K562 (cell line): ENCODE data around the gene SNUPN. TPM values are rescaled to one million over a fixed set of nuclear protein-coding genes. Genes with fewer than 3 reads are reported as not detected.

Experiments
- CBFA2T3 ChIP-seq: fragments of 450-650 bp; IDR thresholded peaks from 2 replicates; pipeline ENCODE4 v1.6.1; 2017
- E2F6 ChIP-seq, 2 experiments: IDR thresholded peaks; 2 replicates each; pipeline ENCODE4 v1.6.1; 2011; ENCODE audit warnings: borderline replicate concordance in 1 of 2, control low read depth in 1 of 2, low read depth in 1 of 2, low read length in 1 of 2, mild to moderate bottlenecking in 1 of 2, mixed read lengths in 1 of 2, moderate library complexity in 1 of 2; ENCODE audit not compliant: insufficient read depth in 1 of 2, insufficient read length in 1 of 2, poor library complexity in 1 of 2, severe bottlenecking in 1 of 2; ENCODE audit errors: extremely low read depth in 1 of 2
- IRF9 ChIP-seq: fragments of 450-650 bp; IDR thresholded peaks from 2 replicates; pipeline ENCODE4 v1.6.1; 2016; ENCODE audit warnings: missing biosample characterization, missing genetic modification characterization
- POLR3A ChIP-seq: IDR thresholded peaks from 2 replicates; pipeline ENCODE4 v1.6.1; 2011; ENCODE audit warnings: borderline replicate concordance, mild to moderate bottlenecking, moderate library complexity; ENCODE audit not compliant: insufficient read length, insufficient read depth; ENCODE audit errors: extremely low read depth
- RNF219 ChIP-seq: fragments of 250-450 bp; sonication (Bioruptor Pico); IDR thresholded peaks from 2 replicates; pipeline ENCODE4 v1.5.0; 2022; ENCODE audit warnings: mild to moderate bottlenecking
- RREB1 ChIP-seq: fragments of 250-450 bp; sonication (Bioruptor Pico); IDR thresholded peaks from 2 replicates; pipeline ENCODE4 v1.4.0; 2020
- SIX5 ChIP-seq, 2 experiments: IDR thresholded peaks; 2 replicates each; pipeline ENCODE4 v1.6.1; 2011; ENCODE audit warnings: low read length in 2 of 2, borderline replicate concordance in 1 of 2, low read depth in 1 of 2, mild to moderate bottlenecking in 1 of 2, moderate library complexity in 1 of 2; ENCODE audit not compliant: insufficient read depth in 1 of 2
- SP2 ChIP-seq: IDR thresholded peaks from 2 replicates; pipeline ENCODE4 v1.6.1; 2011; ENCODE audit warnings: mild to moderate bottlenecking, low read depth, low read length, moderate library complexity; ENCODE audit not compliant: poor library complexity, severe bottlenecking; ENCODE audit errors: extremely low read depth
- SRSF3 ChIP-seq: fragments of 200-400 bp; formaldehyde crosslinking; IDR thresholded peaks from 2 replicates; pipeline ENCODE4 v1.6.1; 2016; ENCODE audit warnings: mild to moderate bottlenecking, low read length, moderate library complexity; ENCODE audit not compliant: insufficient read depth
- U2AF2 ChIP-seq: fragments of 200-400 bp; formaldehyde crosslinking; optimal IDR thresholded peaks from 2 replicates; pipeline ENCODE3; 2017; ENCODE audit warnings: low read depth, mild to moderate bottlenecking, low read length
- ZBTB2 ChIP-seq: fragments of 450-650 bp; IDR thresholded peaks from 2 replicates; pipeline ENCODE4 v1.6.1; 2016; ENCODE audit warnings: antibody characterized with exemption
- polyA plus RNA-seq, 8 experiments: library from polyadenylated mRNA; depleted of rRNA in 4 of 8; stranded (reverse) in 5 of 8; unstranded in 3 of 8; fragments of >200 nt; fragmentation: Nextera tagmentation in 2 of 8; fragmentation: Illumina TruSeq in 1 of 8; extraction: Ambion mirVana in 2 of 8; extraction: Trizol in 1 of 8; gene quantifications; 2 replicates each; pipeline versions ENCODE4 v1.2.1 to v1.2.3, GENCODE V29; 2011 to 2014; ENCODE audit warnings: inconsistent platforms in 1 of 8, missing spikeins in 1 of 8
- total RNA-seq, 7 experiments: library from RNA; depleted of rRNA in 6 of 7; stranded (reverse); fragments of >200 nt in 6 of 7; fragmentation: Illumina TruSeq in 2 of 7; extraction: Trizol in 2 of 7; gene quantifications; 2 replicates each; pipeline versions ENCODE4 v1.2.1 to v1.2.3, GENCODE V29; 2011 to 2021; ENCODE audit warnings: low replicate concordance in 1 of 7

The SNUPN gene
- total and polyA plus RNA-seq, 9 of the 15 experiments (the other 6 are each of a cell fraction or from before 2014, with no cell fraction given), result 32.2 to 78.3 (median 40.0) TPM

- TF ChIP-seq RNF219, result no peak
- no peak for TF ChIP-seq POLR3A
- TF ChIP-seq ZBTB2, result no peak
- no peak for TF ChIP-seq SIX5 (IDR thresholded peaks at IDR 0.05; ENCODE audit: borderline replicate concordance in 1 of 2, insufficient read depth in 1 of 2, low read depth in 1 of 2, low read length in 2 of 2)
- no peak for TF ChIP-seq U2AF2
- no peak for TF ChIP-seq SRSF3
- TF ChIP-seq SP2, result no peak
- 0 out of 2 replicates have a peak, but pooled peaks have one; percentile 16 for TF ChIP-seq CBFA2T3
- TF ChIP-seq E2F6 (IDR thresholded peaks at IDR 0.05; ENCODE audit: borderline replicate concordance in 1 of 2, extremely low read depth in 1 of 2, insufficient read depth in 1 of 2, insufficient read length in 1 of 2, low read depth in 1 of 2, low read length in 1 of 2, poor library complexity in 1 of 2, severe bottlenecking in 1 of 2), result no peak
- no peak for TF ChIP-seq IRF9 (tag)
- no peak for TF ChIP-seq RREB1 (CRISPR knock-in tag)
These were observed 27.7 kb downstream of the SNUPN start (continued) for GRCh38 chr15:75597667-75598341.
